ENCODE data around the gene THOC2.
"Not testable (repeated sequence)": the region's sequence is repeated elsewhere in the genome, so short reads cannot be mapped to it uniquely, and the experiment has no call there.

THOC2 gene
- total RNA-seq, result 182 to 206 reads per million in 2 donors

GRCh38 chrX:123732670-123733363, at the start of gene THOC2:
Gene THOC2 (minus strand): TSS chrX:123733052. CDS start chrX:123733022, 30 bp downstream.
- peak; percentile 32 for DNase-seq

- DNase-seq, result not testable (repeated sequence)
Observed at GRCh38 chrX:123781786-123782185, 48.9 kb upstream of the THOC2 start.

- no peak for DNase-seq
Observed at GRCh38 chrX:123779908-123780396, 47.1 kb upstream of the THOC2 start.

GRCh38 chrX:123773258-123773988, 40.6 kb upstream of the THOC2 start:
- DNase-seq, result no peak

GRCh38 chrX:123771449-123772064, 38.7 kb upstream of the THOC2 start:
- no peak for DNase-seq

- DNase-seq, result peak; percentile 23
Observed at GRCh38 chrX:123764967-123765871, 32.4 kb upstream of the THOC2 start.

GRCh38 chrX:123759849-123760248, 27.0 kb upstream of the THOC2 start:
- not testable (repeated sequence) for DNase-seq

GRCh38 chrX:123757794-123758193, 24.9 kb upstream of the THOC2 start:
- DNase-seq, result not testable (repeated sequence)

- DNase-seq, result no peak
Observed at GRCh38 chrX:123756320-123756719, 23.5 kb upstream of the THOC2 start.

GRCh38 chrX:123755107-123755506, 22.3 kb upstream of the THOC2 start:
- DNase-seq, result no peak

GRCh38 chrX:123753656-123754350, 21.0 kb upstream of the THOC2 start:
- DNase-seq, result no peak

- no peak for DNase-seq
Observed at GRCh38 chrX:123749643-123750042, 16.8 kb upstream of the THOC2 start.

GRCh38 chrX:123745511-123745910, 12.7 kb upstream of the THOC2 start:
- no peak for DNase-seq

GRCh38 chrX:123743312-123743711, 10.5 kb upstream of the THOC2 start:
- DNase-seq, result no peak

GRCh38 chrX:123742440-123742839, 9.6 kb upstream of the THOC2 start:
- DNase-seq, result no peak

- no peak for DNase-seq
Observed at GRCh38 chrX:123740536-123740935, 7.7 kb upstream of the THOC2 start.

GRCh38 chrX:123740006-123740405, 7.2 kb upstream of the THOC2 start:
- no peak for DNase-seq

- no peak for DNase-seq
Observed at GRCh38 chrX:123739474-123739873, 6.6 kb upstream of the THOC2 start.

GRCh38 chrX:123738378-123738940, 5.6 kb upstream of the THOC2 start:
- no peak for DNase-seq

GRCh38 chrX:123736333-123736921, 3.6 kb upstream of the THOC2 start:
- no peak for DNase-seq

- not testable (repeated sequence) for DNase-seq
Observed at GRCh38 chrX:123735137-123735536, 2.3 kb upstream of the THOC2 start.
